NCI-H2196 (cell line): ENCODE data around the gene DNAJC11.
A peak's percentile ranks its signal among the peaks of the same experiment; 100 is the strongest.
"Not testable (repeated sequence)": the region's sequence is repeated elsewhere in the genome, so short reads cannot be mapped to it uniquely, and the experiment has no call there.

ENCODE experiments used
- DNase-seq: peaks from one replicate; lab custom pipeline; 2025; ENCODE audit not compliant: unreplicated experiment; lab: John Stamatoyannopoulos, UW

The DNAJC11 gene, protein sequence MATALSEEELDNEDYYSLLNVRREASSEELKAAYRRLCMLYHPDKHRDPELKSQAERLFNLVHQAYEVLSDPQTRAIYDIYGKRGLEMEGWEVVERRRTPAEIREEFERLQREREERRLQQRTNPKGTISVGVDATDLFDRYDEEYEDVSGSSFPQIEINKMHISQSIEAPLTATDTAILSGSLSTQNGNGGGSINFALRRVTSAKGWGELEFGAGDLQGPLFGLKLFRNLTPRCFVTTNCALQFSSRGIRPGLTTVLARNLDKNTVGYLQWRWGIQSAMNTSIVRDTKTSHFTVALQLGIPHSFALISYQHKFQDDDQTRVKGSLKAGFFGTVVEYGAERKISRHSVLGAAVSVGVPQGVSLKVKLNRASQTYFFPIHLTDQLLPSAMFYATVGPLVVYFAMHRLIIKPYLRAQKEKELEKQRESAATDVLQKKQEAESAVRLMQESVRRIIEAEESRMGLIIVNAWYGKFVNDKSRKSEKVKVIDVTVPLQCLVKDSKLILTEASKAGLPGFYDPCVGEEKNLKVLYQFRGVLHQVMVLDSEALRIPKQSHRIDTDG

DNA sequence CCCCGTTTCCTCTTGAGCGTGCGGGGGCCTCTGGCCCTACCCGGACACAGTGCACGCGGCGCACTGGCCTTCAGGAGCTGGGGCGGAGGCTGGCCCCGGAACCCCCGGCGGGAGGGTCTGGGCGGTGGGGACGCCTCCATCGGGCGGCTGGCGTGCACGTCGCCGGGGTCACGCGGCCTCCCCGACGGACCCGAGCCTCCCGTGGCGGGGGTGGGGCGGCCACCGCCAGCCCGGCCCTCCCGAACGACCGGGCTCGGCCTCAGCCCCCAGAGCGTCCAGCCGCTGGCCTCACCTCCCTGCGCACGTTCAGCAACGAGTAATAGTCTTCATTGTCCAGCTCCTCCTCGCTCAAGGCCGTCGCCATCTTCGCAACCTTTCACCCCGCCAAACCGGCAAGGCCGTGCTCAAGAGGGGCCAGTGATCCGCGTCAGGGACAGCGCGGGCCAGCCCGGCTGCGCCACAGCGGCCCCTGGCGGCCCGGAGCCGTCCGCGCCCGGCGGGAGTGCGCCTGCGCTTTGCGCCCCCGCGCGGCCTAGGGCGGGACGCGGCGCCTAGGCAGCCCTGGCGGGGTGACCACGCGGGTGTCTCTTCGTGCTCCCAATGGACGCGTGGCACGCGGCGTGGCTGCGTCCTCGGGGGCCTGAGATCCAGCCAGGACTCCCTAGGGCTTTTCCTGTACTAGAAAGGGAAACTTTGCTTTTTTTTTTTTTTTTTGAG is at the start of gene DNAJC11:
Gene DNAJC11 (minus strand): TSS at position 380 of the 717 bp plus-strand sequence. CDS start 16 bp downstream, at position 364.
- peak; percentile 93 for DNase-seq

DNA sequence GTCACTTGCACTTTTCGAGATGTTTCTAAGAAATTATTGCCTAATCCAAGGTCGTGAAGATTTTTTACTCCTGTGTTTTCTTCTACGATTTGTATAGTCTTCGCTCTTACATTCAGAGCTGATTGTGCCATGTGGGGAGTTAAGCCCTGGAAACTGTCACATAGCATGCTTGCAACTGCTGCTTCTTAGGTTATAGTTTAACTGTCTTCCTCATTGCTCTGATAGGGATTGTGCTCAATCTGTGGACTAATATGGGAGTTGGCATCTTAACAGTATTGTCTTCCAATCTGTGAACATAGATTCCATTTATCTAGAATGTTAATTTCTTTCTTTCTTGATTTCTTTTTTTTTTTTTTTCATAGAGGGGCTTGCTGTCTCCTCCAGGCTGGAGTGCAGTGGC is 48.9 kb upstream of the DNAJC11 start:
- DNase-seq = no peak

DNA sequence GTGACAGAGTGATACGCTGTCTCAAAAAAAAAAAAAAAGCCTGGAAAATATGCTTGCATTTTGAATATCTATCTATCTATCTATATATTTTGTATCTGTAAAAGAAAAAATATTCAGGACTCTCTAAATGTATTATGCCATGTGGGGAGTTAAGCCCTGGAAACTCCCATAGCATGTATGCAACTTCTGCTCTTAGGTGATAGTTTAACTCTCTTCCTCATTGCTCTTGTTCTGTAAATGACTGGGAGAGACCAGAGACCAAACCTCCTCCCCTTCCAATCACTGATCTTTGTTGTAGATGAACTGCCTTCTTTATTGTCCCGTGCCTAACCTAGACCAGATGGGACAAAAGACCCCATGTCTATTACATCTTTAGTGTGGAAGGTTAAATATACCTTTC is 46.1 kb upstream of the DNAJC11 start:
- no peak for DNase-seq

DNA sequence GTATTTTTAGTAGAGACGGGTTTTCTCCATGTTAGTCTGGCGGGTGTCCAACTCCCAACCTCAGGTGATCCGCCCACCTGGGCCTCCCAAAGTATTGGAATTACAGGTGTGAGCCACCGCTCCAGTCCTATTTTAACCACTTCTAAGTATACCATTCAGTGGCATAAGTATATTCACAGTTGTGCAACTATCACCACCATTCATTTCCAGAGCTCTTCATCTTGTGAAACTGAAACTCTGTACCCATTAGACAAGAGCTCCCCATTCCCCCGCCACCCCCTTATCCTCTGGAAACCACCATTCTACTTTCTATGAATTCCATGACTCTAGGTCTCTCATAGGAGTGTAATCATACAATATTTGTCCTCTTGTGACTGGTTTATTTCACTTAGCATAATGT is 43.5 kb upstream of the DNAJC11 start:
- DNase-seq = no peak

DNA sequence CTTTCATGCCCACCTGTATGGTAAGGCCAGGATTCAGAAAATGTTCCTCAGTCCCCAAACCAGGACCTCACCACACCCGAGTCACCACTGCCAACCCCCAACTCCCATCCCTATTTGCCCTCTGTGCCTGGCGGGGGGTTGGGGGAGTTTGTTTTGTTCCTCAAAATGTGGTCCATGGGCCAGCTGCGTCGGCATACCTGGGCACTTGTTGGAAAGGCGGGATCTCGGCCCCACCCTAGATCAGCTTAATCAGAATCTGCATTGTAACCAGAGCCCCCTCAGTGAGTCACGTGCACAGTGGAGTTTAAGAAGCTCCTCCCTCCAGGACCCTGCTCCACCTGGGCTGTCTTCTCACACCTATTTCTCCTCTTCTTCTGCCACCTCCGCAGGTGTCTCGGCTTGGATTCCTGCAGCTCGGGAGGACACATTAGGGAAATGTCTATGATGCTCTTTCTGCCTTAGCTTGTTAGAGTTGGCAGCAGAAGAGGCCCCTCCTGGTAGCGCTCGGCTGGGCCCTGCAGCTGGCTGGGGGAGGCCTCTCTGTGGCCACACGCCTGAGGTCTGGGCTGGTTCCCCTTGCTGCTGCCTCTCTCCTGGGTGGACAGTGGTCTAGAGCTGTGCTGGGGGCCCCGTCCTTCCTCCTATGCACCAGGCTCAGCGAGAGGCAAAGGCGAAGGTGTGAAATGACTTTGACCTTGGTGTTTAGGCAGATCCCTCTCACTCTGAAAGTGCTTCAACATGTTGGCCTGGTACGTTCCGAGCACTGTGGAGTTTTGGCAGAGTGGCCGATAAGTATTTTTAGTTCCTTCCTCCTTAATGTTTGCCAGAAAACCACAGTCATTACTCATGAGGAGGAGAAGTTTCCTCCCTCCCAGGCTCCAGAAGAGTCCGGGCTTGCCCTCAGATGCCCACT is 41.8 kb upstream of the DNAJC11 start:
- DNase-seq = no peak

DNA sequence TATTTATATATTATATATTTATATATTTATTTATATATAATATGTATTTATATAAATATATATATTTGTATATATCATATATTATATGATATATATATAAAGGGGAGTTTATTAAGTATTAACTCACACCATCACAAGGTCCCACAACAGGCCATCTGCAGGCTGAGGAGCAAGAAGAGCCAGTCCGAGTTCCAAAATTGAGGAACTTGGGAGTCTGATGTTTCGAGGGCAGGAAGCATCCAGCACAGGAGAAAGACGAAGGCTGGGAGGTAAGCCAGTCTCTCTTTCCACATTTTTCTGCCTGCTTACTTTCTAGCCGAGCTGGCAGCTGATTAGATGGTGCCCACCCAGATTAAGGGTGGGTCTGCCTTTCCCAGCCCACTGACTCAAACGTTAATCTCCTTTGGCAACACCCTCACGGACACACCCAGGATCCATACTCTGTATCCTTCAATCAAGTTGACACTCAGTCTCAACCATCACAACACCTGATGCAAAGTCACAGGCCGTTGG is 41.1 kb upstream of the DNAJC11 start:
- not testable (repeated sequence) for DNase-seq

DNA sequence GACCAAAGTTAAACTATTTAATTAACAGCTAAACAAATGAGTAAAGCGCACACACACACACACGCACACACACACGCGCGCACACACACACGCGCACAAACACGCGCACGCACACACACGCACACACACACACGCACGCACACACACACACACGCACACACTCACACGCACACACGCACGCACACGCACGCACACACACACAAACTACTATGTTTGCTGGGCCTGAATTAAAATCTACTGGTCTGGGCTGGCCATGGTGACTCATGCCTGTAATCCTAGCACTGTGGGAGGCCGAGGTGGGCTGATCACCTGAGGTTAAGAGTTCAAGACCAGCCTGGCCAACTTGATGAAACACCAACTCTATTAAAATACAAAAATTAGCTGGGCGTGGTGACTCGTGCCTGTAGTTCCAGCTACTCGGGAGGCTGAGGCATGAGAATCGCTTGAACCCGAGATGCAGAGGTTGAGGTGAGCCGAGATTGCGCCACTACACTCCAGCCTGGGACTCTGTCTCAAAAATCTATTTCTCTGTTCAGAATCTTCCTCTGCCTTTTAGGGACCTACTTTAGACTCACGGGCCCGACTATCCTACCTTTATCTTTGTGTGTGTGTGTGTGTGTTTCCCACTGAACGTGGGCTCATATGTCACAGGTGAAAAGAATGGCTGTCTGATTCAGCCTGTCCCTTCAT is 37.5 kb upstream of the DNAJC11 start:
- DNase-seq = no peak

DNA sequence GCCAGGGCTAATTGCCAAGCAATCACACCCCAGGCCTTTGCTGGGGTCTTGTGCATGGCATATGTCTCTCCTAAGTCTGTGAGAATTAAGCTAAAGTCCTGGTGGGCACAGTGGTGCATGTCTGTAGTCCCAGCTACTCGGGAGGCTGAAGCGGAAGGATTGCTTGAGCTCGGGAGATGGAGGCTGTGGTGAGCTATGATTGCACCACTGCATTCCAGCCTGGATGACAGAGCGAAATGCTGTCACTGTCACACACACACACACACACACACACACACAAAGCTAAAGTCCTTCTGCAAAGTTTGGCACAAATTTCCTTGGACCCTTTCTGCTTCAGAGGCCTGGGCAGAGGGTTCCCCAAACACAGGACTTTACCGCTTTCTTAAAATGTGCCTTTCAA is 31.3 kb upstream of the DNAJC11 start:
- no peak for DNase-seq

DNA sequence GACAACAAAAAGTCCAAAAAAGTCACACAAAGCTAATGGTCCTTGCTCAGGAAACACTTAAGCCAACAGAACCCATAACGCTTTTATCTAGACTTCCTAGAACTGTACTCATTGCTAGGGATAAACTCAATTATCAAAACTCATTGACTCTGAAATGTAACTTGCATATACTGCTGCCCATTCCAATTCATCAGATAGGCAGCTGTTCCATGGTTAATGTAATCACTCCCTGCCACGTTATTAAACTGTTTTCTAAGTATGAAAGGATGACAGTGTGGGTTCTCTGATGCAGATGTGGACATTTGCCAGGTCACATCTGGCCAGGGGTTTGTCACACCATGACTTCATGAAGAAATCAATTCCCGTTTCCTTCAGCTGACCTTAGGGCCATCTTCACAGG is 30.3 kb upstream of the DNAJC11 start:
- DNase-seq = no peak

DNA sequence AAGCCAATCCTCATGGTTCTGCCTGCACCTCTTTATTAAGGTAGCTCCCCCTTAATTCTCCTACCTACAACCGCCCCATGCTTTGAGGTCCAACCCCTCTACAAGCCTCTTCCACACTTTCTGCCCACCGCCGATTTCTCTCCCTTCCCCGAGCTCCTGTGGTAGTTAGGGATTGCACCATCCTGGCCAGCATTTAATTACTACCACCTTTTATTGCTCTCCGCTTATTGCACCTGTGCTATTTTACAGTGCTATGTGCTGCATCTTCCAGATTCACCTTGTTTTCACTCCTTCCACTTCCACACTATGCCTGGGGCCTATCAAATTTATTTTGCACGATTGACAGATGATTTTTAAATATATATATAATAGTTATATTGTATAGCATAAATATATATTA is 29.3 kb upstream of the DNAJC11 start:
- DNase-seq = no peak

DNA sequence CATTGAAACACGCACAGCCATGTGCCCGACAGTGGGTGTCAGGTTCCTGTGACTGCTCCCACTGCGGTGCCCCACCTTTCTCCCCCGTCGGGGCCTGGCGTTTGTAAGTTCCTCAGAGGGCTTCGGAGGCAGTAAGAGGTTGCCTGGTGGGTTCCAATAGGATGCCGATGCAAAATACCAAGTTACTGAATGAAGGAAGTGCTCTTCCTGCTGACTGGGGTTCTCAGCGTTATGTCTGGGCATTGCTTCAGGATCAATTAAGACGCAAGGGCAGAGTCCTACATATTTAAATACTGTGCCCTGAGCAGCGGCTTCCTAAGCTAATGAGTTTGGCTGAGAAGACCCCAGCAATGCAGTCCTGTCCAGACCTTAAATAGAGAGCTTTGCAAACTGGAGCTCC is 28.9 kb upstream of the DNAJC11 start:
- DNase-seq = no peak

DNA sequence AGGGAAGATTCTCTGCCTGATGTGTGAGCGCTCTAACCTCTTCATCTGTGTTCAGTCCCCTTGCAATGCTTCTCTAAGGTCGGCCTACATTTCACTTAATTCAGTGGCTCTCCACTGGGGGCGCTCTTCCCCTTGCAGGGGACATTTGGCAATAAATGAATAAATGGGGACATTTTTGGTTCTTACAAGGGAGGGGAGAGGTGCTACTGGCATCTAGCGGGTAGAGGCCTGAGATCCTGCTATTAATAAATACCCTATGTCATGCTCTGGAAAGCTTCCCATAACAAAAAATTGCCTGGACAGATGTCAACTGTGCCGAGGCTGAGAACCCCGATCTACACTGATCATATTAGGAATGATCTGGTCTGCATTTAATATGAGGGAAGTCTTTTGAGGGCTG is 25.9 kb upstream of the DNAJC11 start:
- peak; percentile 48 for DNase-seq

DNA sequence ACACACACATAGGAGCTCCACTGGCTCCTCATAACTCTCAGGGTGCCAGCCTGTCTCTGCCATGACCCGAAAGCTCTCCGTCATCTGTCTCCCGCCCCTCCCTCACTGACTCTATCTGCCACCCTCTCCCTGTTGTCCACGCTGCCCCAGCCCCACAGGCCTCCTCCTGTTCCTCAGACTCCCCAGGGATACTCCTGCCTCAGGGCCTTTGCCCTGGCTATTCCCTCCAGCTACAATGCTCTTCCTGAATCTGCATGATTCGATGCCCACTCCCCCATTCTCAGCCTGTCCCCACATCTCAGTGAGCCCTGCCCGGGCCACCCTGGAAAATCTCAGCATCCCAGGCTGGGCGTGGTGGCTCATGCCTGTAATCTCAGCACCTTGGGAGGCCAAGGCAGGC is 24.6 kb upstream of the DNAJC11 start:
- DNase-seq = no peak

DNA sequence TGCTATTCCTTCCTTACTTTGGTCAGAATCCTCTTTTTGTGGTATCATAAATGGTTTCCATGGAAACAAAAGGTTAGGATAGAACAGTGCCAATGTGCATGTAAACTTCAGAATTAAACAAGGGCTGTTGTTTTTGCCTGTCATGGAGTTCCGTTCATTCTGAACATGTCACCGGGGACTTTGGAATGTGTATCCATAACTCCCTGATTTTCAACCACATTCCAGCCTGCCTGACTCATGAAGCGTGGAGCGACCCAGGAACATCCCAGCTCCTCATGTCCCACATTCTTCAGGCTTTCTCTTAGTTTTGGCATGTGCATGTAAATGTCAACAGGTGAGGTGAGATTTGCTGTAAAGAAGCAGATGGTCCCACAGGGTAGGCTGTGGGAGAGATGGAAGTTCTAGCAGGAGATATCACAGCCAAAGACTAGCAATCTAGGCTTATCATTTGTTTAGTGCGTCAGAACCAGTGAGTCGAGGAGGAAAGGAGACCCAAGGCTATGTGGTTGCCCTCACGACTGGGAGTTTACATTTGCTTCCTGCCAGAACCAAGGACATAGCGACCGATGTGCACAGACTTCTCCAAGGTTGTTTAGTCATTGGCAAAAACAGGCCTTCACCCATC is 23.0 kb upstream of the DNAJC11 start:
- DNase-seq = no peak

DNA sequence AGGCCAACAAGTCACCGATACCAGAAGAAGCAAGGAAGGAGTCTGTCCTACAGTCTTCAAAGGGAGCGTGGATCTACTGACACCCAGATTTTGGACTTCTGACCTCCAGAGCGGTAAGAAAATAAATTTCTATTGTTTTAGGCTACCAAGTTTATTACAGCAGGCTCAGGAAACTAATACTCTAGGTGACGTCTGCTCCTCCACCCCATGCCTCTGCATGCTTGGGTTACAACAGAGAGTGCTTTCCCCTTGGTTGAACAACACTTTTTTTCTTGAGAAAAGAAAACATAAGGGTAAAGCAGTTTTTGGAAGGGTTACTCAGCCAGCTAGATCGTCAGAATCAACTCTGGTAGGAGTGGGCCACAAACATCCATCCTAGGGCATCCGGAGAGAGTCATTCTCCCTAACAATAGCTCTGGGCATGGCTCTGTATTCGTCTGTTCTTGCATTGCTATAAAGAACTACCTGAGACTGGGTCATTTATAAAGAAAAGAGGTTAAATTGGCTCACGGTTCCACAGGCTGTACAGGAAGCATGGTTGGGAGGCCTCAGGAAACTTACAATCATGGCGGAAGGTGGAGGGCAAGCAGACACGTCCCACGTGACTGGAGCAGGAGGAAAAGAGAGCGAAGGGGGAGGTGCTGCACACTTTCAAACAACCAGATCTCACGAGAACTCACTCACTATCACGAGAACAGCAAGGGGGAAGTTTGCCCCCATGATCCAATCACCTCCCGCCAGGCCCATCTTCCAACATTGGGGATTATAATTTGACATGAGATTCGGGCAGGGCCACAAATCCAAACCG is 22.2 kb upstream of the DNAJC11 start:
- no peak for DNase-seq

DNA sequence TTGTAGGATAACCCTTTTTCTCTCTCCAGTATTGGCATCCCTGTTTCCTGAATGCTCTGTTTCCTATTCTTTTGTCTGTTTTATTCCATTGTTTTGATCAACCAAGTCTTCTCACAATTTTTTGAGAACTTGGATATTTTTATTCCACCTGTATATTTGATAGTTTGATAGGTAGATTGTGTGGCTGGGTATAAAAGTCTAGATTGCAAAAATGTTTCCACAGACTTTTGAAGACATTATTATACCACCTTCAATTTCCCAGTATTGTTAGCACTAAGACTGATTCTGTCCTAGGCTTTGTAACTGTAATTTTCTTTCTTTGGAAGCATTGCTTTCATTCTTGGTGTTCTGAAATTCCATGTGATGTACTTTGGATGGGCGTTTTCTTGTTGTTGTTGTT is 9.6 kb upstream of the DNAJC11 start:
- DNase-seq = no peak

DNA sequence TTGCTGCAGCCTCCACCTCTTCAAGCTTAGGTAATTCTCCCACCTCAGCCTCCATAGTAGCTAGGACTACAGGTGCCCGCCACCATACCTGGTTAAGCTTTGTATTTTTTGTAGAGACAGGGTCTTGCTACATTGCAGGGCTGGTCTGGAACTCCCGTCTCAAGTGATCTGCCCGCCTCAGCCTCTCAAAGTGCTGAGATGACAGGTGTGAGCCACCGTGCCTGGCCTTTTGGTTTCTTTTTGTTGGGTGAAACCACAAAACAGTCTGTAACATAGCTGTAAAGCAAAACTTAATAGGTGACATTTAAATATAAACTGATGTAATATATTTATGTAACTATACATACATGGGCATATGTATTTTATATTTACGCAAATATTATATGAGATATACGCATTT is 3.1 kb upstream of the DNAJC11 start:
- no peak for DNase-seq

DNA sequence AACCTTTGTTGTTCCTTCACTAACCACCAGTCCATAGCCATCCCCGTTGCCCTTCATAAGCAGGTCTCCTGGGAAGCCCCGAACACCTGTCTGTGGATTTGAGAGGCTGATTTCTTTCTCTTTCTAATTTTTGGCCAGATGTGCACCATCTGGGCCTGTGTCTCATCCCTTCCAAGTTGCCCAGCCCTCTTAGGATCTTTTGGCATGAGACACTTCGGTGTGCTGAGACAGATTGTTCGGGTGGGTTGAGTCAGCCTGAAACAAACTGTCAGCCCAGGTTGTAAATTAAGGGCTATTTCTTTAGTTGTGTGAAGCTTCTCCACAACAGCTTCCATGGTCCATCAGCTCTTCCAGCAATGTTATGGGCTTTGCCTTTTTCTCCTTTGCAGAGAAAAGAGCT is 1.4 kb upstream of the DNAJC11 start:
- no peak for DNase-seq

DNA sequence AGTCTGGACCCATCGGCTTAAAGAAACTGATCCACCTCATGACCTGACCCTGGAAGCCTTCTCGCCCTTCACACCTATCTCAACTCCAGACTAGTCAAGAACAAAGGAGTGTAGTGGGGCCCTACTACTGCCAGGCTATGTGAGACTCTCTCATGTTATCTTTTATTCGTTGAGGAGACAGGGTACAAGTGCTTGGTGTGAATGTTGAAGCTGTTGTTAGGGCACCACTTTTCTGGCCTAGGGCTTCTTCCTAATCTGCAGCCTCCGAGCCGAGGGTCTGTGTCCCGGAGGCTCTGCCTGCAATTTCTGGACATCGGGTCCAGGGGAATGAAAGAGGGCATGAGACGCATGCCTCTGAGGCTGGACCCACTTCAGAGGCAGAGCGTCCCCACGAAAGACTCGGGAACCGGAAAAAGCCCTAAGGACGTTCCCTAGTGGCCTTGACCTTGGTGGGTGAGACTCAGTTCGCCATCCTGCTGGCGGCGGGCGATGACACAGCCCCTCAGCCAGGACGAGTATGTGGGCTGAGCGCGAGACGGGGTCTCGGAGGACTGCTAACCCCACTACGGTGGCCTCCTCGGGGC is 671 bp downstream of the DNAJC11 start:
- DNase-seq = no peak
